HG03575 (cell line): Measurements from ENCODE around the gene MEGF11.

Experiments used
- ATAC-seq: cut with Tn5 transposase; IDR thresholded peaks from one replicate; pipeline ENCODE4 v1.9.1; 2021; ENCODE audit not compliant: unreplicated experiment, insufficient number of reproducible peaks, low FRiP score; ENCODE audit errors: extremely low read depth

The MEGF11 gene

GRCh38 chr15:65845826-65846519 is 407.6 kb downstream of the MEGF11 start:
- ATAC-seq, result no peak
